Measurements from ENCODE around the gene CFAP107. TPM values are rescaled to one million over a fixed set of nuclear protein-coding genes. Genes with fewer than 3 reads are reported as not detected.

Gene CFAP107
- total RNA-seq, 1 donor from 2014 or later: not detected

GRCh38 chr1:12734651-12735050 is 11.3 kb upstream of the CFAP107 start:
- no peak for TF ChIP-seq CTCF (IDR thresholded peaks at IDR 0.05; ENCODE audit: unreplicated experiment)
- Mint-ChIP-seq H3K27ac (ENCODE audit: unreplicated experiment) (no peak overlapping the region), H3K27me3 (ENCODE audit: unreplicated experiment) (peaks cover 3% of the 10 kb centered on the region), H3K4me1 (ENCODE audit: unreplicated experiment) (no peaks in the 10 kb centered on the region), H3K9me3 (ENCODE audit: unreplicated experiment) (peaks cover 6% of the 10 kb centered on the region), H3K4me3 (ENCODE audit: unreplicated experiment) (no peak overlapping the region), H3K36me3 (ENCODE audit: low read depth, unreplicated experiment) (no peaks in the 10 kb centered on the region)
- DNase-seq (ENCODE audit: low spot score): no peak

DNA sequence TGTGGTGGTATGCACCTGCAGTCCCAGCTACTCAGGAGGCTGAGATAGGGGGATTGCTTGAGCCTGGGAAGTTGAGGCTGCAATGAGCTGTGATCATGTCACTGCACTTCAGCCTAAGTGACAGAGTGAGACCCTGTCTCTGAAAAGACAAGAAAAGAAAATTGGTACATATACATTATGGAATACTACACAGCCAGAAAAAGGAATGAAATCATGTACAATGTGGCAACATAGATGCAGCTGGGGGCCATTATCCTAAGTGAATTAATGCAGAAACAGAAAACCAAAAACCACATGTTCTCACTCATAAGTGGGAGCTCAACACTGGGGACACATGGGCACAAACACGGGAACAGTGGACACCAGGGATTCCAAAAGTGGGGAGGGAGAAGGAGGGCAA is 7.1 kb upstream of the CFAP107 start:
- Mint-ChIP-seq H3K36me3 (ENCODE audit: low read depth, unreplicated experiment) (no peaks in the 10 kb centered on the region), H3K27me3 (ENCODE audit: unreplicated experiment) (peaks cover 2% of the 10 kb centered on the region), H3K4me3 (ENCODE audit: unreplicated experiment) (no peak overlapping the region), H3K9me3 (ENCODE audit: unreplicated experiment) (no peaks in the 10 kb centered on the region), H3K27ac (ENCODE audit: unreplicated experiment) (no peak overlapping the region), H3K4me1 (ENCODE audit: unreplicated experiment) (no peaks in the 10 kb centered on the region)
- no peak for TF ChIP-seq CTCF (IDR thresholded peaks at IDR 0.05; ENCODE audit: unreplicated experiment)
- no peak for DNase-seq (ENCODE audit: low spot score)

GRCh38 chr1:12739613-12740012 is 6.4 kb upstream of the CFAP107 start:
- Mint-ChIP-seq H3K4me1 (ENCODE audit: unreplicated experiment) (no peaks in the 10 kb centered on the region), H3K9me3 (ENCODE audit: unreplicated experiment) (no peaks in the 10 kb centered on the region), H3K27me3 (ENCODE audit: unreplicated experiment) (peaks cover 2% of the 10 kb centered on the region), H3K27ac (ENCODE audit: unreplicated experiment) (no peak overlapping the region), H3K4me3 (ENCODE audit: unreplicated experiment) (no peak overlapping the region), H3K36me3 (ENCODE audit: low read depth, unreplicated experiment) (no peaks in the 10 kb centered on the region)
- DNase-seq (ENCODE audit: low spot score): no peak
- no peak for TF ChIP-seq CTCF (IDR thresholded peaks at IDR 0.05; ENCODE audit: unreplicated experiment)

DNA sequence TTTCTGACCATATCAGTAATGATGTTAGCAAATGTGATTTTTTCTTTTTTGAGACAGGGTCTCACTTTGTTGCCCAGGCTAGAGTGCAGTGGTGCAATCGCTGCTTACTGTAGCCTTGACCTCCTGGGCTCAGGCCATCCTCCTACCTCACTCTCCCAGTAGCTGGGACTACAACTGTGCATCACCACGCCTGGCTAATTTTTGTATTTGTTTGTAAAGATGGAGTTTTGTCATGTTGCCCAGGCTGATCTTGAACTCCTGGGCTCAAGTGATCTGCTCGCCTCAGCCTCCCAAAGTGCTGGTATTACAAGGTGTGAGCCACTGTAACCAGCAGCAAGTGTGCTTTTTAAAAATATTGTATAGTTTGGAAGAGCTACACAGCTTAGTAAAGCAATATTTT is 4.1 kb upstream of the CFAP107 start:
- Mint-ChIP-seq H3K27ac (ENCODE audit: unreplicated experiment) (no peak overlapping the region), H3K36me3 (ENCODE audit: low read depth, unreplicated experiment) (no peaks in the 10 kb centered on the region), H3K4me1 (ENCODE audit: unreplicated experiment) (no peaks in the 10 kb centered on the region), H3K27me3 (ENCODE audit: unreplicated experiment) (peaks cover 2% of the 10 kb centered on the region), H3K9me3 (ENCODE audit: unreplicated experiment) (no peaks in the 10 kb centered on the region), H3K4me3 (ENCODE audit: unreplicated experiment) (no peak overlapping the region)
- no peak for TF ChIP-seq CTCF (IDR thresholded peaks at IDR 0.05; ENCODE audit: unreplicated experiment)
- DNase-seq (ENCODE audit: low spot score): no peak

DNA sequence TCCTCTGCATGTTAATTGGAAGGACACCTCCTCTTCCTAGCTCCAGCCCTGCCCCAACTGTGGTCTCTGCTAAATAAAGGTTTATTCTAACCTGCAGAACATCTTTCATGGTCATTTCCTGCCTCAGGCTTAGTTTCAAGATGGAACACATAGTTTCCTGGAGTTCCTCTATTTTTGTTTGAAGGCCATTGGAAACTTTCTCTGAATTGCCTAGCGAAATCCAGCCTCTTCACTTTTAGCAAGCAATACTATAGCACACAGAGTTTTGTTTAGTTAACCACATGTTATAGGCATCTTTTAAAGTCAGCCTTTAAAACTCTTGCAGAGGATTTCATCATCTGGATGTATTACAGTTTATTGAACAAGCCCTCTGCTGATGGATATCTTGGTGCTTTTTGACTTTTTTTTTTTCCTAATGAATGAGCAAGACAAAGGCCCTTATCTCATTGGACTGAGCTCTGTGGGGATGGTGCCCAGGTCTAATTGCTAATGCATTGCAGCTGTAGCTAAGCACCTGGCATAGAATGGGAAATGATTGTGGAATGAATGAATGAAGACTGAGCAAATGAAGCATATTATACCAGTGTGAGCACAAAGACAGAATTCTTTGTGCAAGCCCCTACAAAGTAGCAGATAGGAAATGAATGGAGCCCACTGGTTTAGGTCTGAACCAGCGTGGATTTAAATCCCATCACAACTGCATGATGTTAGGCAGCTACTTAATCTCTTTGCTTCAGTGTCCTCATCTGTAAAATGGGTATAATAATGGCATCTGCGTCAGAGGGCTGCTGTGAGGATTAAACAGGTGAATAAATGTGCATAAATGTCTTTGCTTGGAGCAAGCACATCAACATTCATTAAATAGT is 641 bp upstream of the CFAP107 start:
- Mint-ChIP-seq H3K9me3 (ENCODE audit: unreplicated experiment) (no peaks in the 10 kb centered on the region), H3K4me3 (ENCODE audit: unreplicated experiment) (no peak overlapping the region), H3K27me3 (ENCODE audit: unreplicated experiment) (peaks cover 2% of the 10 kb centered on the region), H3K27ac (ENCODE audit: unreplicated experiment) (no peak overlapping the region), H3K4me1 (ENCODE audit: unreplicated experiment) (no peaks in the 10 kb centered on the region), H3K36me3 (ENCODE audit: low read depth, unreplicated experiment) (no peaks in the 10 kb centered on the region)
- TF ChIP-seq CTCF (IDR thresholded peaks at IDR 0.05; ENCODE audit: unreplicated experiment): no peak
- DNase-seq (ENCODE audit: low spot score): no peak

All from endothelial cell (in vitro differentiated cells).